Stimulated activated naive CD4-positive, alpha-beta T cell treated with Interleukin-2 at 50 U/mL for 16 hours (primary cell): ENCODE results near the gene LRRC47.

Experiments used
- DNase-seq: peaks from one replicate; lab custom pipeline; 2025; lab: John Stamatoyannopoulos, UW

The LRRC47 gene

DNA sequence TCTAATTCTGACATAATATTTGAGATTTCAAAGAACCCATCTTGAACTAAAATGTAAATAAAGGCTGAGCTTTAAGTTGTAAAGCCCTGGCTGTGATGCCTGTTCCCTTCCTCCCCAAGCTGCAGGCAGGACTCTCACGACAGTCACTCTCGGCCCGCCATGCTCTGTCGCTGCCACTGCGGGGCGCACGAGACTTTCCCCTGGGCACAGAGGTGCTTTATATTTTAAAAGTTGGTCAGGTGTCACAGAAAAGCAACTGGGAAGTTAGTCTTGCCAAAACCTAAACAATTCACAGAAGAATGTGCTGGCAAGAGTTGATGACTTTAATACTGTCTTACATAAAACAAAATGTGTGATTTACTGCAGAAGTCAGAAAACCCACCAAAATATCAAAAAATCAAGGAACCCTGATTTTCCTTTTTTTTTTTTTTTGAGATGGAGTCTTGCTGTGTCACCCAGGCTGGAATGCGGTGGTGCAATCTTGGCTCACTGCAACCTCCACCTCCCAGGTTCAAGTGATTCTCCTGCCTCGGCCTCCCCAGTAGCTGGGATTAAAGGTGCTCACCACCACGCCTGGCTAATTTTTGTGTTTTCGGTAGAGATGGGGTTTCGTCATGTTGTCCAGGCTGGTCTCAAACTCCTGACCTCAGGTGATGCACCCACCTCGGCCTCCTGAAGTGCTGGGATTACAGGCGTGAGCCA is 10.7 kb downstream of the LRRC47 start:
- DNase-seq = no peak

DNA sequence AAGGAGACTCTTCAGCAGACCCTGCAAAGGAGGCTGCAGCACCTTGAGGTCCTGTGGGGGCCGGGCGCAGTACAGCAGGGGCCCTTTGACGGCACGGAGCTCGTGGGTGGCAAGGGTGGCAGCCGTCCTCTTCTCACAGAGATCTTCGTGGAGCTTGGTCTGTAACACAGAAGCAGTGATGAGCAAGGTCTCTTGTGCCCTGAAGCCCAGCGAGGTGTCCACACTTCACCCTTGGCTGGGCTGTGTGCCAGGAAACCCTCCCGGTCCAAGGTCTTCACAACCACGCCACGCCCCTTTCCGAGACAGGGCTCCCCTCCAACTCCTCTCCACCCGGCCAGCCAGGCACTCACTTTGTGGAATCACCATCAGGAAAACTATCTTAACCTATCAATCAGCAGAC is 11.3 kb downstream of the LRRC47 start:
- no peak for DNase-seq

DNA sequence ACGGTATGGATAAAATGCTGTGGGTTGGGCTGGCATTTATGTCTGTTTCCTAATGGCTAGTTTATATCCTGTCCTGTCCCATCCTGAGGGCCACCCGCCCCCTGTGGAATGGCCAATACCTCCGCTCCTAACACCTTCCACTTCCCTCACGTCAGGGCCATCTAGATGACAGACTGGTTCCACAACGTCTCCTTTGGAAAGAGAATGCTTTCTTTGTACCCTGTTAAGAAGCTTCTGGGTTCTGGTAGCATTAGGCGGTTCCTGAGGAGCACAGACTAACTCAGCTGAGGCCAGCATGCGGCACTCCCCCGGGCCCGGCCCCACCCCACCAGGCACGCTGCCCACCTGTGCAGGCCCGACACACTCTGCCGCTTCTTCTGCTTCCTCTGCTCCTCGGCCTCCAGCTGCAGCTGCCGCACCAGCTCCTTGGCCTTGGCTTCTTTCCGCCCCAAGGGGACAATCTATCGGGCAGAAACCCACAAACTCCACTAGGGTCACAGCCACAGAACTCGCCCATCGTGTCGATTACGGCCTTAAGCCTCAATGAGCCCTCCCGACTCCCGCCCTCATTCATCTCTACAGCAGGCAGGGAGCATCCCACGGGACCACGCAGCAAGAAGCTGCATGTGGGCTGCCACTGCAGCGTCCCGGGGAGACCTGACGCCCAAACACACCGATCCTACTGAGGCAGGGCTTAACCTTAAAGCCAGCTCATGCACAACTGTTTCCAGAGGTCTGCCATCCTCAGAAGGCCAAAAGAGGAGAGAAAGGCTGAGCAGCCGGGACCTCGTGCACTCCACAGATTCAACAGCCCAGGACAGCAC is 12.4 kb downstream of the LRRC47 start:
- DNase-seq = no peak

DNA sequence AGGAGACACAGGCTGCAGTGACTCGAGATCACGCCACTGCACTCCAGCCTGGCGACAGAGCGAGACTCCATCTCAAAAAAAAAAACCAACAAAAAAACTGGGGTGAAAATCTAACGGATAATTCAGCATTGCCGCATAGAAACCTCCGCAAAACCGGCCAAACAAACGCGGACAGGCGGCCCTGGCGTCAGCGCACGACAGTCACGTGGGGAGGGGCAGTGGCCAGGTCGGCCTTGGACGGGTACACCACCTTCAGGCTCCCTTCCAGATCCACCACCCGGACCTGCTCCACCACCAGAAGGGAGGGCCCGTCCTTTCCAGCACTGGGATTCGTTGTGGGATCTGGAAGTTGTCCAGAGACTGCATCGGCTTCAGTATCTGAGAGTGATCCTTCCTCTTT is 15.4 kb downstream of the LRRC47 start:
- DNase-seq = no peak

DNA sequence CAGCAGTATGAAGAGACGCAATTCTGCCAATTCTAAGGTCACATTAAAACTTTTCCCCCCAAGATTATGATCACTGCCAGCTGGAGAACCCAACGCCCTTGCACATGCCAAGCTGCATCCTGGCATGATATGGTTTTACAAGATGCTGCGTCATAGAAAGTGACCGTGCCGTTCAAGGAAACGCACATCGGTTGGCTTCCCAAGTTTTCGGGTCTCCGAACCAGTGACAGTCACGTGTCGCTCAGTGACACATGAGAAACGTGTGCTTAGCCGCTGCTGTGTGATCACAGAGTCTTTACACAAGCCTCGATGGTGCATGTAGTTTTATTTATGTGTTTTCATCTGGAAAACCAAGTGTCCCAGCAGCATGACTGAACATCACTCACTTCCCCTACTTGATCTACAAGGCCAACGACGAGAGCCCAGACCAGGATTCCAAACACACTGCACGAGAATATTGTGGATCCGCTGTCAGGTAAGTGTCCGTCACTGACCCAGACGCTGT is 16.3 kb downstream of the LRRC47 start:
- no peak for DNase-seq

DNA sequence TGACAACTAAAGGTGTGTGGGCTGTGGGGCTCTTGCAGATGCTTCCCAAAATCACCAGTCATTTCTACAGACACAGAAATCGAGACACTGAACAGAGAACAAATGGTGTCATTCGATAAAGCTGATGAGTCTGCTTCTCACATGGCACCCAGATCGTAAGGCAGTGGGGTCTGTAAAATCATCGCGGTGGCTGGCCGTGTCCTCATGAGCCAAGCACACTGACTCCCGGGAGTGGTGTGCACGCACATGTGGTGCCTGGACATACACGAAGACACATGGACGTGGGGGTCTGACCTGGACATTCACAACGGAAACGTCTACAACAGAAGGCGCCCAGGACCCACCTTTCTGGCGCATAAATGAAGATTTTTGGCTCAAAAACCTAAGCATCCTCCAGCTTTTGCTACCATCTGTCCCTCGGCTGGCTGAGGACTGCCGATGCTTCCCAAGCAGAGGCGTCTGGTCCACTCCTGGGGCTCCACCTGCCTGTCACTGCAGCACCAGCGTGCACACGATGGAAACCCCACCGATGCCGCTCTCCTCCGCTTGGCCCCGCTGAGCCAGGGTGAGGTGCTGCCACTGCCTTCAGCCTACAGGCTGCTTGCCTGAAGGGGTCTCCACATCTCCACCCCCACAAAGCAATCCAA is 16.9 kb downstream of the LRRC47 start:
- no peak for DNase-seq

DNA sequence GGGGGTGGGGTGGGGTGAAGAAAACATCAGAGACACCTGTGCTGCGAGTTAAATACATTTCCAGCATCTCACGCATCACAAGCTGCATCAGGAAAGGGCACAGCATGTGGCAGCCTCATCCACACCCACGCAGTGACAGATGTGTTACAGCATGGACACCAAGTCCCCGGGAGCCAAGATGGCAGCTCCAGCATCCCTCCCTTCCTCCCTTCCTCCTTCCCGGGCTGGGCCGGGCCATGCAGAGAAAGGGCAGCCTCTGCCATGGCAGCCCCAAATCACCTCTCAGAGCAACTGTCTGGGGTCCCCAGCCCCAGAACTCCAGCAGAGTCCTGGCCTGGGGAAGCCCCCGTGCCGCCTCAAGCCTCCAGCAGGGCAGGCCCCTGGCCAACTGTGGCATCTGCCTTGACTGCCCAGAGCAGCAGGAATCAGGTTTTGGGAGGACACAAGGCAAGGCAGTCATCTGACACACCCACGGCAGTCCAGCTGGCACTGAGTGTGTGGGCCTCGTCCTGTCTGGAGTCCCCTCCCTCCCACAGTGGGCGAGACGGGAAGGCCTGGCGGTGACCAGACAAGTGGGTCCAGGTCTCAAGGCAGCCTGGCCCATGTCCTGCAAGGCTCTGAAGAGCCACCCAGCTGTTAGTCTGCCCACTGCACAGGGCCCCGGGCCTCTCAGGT is 17.6 kb downstream of the LRRC47 start:
- no peak for DNase-seq

DNA sequence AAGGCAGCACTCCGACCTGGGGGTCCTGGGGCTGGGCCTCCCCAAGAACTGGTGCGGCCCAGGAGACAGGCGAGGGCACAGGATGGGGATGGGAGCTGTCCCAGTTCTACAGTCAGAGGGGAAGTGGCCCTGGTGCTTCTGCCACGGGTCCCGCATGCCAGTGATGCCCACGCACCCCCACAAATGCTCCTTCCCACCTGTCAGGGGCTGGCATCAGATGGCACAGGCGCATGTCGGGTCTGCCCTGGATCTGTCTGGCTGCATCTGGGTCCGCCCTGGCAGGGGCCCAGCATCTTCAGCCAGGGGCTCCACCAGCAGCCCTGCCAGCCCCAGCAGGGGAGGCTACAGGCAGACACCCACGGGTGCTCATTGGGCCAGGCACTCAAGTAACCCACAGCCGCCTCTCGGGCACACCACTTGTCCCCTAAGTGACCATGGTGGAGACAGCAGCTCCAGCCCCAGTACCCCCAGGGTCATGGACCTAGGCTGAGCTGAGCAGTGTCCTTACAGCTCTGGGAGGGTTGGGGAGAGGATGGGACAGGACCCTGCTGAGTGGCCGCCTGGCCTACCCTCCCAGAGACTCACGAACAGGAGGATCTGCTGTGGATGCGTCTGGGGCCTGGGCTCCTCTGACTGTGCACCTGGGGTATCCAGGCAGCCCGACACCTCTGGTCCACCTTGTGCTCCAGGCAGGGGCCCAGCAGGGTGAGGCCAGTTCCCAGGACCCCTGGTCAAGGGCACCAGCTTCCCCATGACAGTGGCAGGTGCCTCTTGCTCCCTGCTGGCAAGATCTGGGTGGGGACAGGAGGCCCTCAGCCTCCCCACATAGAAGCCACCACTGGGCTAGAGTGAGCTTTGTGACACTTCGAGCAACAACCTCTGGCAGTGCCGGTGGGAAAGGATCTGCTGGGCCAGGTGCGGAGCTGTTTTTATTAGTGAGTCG is 18.4 kb downstream of the LRRC47 start:
- DNase-seq = no peak

DNA sequence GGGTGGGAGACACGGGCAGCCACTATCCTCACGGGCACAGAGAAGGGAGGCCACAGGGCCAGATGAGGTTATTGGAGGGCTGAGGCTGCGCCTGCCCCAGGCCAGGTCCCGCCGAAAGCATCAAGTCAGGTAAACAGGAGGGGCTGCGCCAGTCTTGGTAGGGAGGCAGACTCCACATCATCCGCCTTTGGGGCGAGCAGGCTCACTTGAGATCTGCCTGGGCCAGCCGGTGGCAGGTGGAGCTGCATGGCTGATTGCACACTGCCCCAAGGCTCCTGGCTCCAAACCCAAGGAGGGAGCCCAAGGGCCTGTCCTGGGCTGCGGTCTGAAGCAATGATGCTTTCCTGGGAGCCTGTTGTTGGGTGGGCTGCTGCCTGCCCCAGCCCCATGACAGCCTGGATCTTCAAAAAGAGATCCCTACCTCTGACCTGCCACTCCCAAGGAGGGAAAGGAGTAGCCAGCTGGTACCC is 19.2 kb downstream of the LRRC47 start:
- DNase-seq = no peak

DNA sequence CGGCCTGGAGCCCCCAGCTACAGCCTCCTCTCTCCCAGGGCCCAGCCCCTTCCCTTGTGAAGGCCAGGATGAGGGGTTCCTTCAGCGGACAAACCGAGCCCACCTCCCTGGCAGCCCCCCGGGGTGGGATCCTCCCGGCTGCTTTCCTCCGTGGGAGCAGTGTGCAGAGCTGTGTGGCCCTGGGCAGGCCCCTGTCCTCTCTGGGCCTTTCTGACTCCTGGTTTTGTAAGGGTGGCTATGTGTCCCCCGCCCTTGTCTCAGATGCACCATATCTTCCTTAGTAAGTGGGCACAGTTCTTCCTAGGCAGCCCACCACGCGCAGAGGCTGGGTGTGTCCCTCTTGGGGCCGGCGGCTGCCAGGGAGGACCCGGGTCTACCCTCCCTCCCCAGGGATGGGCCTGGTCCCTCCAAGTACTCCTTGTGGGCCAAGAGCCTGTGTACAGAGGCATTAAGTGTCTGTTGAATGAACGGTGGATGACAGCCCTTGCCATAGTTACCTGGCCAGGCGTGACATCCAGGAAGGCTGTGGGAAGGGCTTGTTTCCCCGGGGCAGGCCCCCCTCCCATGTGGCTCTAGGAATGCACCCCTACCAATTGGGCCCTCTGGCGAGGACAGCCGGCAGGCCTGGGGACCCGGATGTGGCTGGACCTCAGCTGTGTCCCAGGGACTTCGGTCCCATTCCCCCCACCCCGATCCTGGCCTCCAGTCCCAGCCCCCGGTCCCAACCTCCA is 19.9 kb downstream of the LRRC47 start:
- DNase-seq = no peak

DNA sequence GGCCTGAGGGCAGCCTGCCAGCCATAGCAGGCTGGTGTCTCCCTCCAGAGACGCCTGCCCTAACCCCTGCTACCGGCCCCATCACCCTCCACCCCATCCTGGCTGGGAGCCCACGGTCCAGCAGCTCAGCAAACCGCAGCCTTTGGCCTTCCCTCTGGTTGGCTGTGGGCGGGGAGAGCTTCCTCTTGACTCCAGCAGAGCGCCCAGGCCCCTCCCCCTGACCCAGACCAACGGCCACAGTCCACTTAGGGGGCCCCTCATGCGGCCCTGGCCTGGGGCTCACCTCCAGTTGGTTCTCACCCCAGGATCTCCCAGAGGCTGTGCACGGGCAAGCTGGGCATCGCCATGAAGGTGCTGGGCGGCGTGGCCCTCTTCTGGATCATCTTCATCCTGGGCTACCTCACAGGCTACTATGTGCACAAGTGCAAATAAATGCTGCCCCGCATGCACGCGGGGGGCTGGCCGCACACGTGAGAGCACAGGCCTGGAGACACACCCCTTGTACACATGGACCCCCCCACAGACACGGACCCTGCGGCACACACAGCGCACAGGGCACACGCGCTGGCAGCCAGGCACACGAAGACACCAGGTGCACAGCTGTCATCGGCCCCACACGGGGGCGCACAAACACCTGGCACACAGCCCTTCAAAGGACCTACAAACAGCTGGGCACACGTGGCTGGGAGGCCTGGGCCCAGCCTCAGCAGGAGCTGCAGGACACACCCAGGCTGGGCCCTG is 20.6 kb downstream of the LRRC47 start:
- peak; percentile 50 for DNase-seq

DNA sequence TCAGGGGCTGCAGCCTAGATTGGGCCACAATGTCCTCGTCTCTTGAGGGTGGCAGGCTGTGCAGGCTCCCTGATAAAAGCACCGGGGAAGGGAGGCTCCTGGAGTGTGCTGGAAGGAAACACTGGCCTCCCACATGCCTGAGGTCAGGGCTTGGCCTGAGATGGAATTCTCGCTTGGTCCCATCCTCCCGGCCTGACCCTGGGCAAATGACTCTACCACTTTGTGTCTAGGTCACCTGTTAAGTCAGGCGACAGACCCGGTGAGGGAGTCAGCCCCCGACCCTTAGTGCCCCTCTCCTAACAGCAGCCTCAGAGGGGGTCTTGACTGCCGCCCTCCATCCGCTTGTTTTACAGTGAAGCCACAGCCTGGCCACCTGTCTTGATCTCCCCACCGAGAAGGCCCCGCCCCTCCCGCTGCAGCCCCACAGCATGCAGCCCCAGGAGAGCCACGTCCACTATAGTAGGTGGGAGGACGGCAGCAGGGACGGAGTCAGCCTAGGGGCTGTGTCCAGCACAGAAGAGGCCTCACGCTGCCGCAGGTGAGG is 21.3 kb downstream of the LRRC47 start:
- no peak for DNase-seq

DNA sequence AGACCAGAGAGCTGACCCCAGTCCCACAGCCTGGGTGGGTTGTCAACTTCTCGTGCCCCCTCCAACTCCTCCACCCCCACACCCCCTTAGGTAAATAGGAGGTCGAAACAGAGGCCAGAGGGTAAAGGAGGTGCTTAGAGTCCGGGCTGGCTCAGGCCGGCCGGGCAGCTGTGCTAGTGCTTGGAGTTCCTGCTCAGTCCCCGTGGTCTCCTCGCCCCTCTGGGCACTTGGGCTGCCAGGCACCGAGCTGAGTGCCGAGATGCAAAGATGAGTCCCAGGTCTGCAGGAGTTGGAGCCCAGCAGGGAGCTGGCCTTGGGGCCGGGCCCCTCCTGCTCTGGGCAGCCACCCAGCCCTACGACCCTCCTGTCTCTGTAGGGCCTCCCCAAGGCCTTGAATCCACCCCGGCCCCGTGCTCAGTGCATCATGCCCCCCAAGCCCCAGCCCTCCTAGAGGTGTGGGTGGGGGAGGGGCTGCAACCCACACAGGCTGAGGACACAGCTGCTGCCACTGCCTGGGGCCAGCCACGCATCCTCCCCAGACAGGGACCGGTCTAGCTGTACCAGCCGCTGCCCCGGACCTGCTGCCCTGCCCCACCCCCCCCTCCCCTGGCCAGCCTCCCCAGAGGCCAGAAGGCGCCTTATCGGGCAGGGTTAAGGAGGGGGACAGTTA is 21.9 kb downstream of the LRRC47 start:
- no peak for DNase-seq

DNA sequence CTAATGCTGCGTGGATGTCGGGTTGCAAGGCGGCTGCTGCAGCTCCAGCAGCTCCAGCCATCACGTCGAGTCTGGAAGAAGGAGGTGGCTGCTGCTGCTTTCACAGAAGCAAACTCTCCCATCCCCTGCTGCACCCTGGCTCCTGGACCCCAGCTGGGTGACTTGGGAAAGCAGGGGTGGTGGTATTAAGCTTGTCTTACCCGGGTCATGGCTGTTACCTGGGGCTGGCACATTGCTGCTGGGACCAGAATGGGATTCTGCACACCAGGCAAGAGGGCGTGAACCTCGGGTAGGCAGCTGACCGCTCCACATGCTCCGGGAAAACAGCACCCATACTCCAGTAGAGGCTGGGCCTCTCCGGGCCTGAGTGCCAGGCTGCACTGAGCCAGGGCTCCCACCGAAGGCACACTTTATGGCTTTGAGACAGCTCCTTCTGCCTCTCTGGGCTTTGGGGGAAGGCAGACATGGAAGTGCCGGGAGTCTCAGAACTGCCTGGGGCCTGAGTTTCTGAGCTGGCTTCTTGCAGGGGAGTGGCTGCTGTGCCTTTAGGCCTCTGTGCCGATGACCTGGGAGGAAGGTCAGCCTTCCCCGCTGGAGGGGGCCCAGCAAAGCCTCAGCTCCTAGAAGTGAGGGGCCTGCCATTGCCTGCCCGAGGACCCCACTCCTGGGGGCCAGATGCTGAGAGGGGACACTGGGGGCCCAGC is 22.6 kb downstream of the LRRC47 start:
- DNase-seq = no peak

DNA sequence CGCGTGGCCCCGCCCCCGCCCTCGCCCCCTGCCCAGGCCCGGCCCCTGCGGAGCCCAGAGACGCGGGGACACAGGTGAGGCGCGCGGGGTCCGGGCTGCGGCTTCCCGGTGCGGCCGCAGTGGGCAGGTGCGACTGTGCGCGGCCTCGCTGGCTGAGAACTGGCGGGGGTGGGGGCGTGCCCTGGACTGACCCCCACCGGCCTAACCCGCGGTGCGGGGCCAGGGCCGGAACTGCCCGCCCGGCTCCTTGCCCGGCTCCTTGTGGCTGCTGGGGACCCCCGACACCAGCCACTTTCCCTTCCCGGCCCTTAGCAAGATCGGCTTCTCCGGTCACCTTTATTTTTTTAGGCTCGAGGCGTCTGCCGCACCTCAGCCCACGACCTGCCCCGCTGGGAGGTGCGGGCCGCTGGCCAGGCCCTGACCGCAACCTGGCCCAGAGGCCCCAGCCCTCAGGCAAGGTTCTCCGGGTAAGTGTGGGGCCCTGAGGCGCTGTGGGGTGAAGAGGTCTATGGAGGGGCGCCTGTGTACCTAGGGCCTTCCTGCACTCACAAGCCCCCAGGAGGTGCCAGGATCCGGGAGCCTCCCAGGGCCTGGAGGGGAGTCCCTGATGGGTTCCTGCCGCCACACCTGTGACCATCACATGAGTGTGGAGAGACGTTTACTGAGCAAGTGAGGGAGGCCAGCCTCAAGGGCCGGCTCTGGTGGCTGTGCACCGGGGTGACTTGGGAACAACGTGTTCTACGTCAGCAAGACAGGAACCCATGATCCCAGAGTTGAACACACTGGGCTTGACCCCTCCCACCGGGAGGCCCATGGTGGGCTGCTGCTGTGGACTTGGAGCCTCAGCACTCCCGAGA is 23.4 kb downstream of the LRRC47 start, which contains the start of gene SMIM1:
TSS of gene SMIM1 (plus strand) at position 35 of the 857 bp plus-strand sequence. CDS start 2,625 bp downstream, outside the sequence.
- DNase-seq = no peak

DNA sequence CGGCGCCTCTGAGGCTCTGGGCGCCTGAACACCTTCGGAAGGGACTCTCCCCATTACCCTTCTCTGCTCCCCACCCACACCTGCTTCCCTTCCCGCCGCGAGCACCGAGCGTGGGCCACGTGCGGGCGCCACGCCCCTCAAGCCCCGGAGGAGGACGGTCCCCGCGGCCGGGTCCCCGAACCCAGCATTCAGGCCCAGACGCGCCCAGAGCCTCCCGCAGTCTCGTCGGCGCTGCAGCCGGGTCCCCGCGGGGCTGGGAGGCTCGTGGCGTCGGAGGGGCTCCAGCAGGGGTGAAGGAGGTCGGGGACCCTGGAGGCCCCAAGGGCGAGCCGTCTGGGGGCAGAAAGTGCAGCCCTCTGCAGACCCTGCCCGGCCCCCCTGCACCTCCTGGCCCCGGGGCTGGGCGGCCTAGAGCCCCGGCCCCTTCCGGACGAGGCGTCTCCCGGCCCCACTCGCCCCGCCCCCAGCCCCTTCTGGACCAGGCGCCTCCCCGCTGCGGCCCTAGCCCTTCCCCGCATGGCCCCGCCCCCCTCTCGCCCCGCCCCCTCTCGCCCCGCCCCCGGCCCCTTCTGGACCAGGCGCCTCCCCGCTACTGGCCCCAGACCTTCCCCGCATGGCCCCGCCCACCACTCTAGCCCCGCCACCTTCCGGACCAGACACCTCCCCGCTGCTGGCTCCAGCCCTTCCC is 24.1 kb downstream of the LRRC47 start:
- DNase-seq = peak; percentile 88
